ENCODE measurements around the gene MATN1.

Gene MATN1

DNA sequence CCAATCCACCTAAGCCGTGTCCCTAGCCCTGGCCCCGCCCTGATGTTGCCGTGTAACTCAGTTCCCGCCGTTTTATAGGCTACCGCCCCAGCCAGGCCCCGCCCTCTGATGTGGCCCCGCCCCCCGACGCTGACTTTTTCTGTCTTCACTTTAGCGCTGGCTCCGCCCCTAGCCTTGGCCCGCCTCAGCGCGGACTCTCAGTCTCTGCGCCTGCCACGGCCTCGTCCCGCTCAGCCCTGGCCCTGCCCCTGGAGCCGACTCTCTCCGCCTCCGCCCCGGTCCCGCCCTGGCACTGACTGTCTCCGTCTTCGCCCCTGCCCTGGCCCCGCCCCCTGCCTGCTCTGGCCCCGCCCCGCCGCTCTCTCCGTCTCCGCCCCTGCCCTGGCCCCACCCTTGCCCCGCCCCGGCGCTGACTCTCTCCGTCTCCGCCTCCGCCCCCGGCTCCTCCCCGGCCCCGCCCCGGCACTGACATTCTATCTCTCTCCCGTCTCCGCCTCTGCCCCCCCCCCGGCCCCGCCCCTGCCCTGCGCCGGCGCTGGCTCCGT lies 5.2 kb downstream of the MATN1 start:
- DNase-seq (ENCODE audit: low read depth) = peak; percentile 98

DNA sequence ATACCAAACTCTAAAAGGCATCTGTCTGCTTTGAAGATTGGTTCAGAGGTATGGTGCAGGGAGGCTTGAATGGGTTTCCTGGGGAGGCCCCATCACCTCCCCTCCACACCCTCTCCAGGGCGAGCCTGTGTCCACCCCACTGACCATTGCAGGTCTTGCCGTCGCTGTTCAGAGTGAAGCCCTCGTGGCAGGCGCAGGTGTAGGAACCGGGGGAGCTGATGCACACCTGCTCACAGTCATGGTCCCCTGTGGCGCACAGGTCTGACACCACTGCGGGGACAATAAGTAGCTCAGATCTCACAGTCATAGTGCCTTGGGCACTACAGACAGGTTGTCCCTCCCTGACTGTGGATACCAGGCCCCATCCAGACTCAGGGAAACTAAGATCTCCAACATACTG lies 6.7 kb downstream of the MATN1 start:
- no peak for DNase-seq (ENCODE audit: low read depth)

DNA sequence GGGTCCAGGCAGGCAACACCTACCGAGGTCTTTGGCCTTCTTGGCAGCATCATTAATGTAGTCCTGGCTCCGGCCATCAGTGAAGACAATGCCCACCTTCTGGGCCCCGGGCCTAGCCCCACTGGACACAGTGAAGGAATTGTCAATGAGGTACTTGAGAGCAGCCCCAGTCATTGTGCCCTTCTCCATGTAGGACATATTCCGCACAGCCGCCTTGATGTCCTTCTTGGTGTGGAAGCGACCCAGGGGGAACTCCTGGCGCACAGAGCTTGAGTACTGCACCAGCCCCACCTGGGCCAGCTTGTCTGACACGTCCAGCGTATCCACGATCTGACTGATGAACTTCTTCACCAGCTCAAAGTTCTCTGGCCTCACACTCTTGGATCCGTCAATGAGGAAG lies 7.5 kb downstream of the MATN1 start:
- DNase-seq (ENCODE audit: low read depth) = no peak

DNA sequence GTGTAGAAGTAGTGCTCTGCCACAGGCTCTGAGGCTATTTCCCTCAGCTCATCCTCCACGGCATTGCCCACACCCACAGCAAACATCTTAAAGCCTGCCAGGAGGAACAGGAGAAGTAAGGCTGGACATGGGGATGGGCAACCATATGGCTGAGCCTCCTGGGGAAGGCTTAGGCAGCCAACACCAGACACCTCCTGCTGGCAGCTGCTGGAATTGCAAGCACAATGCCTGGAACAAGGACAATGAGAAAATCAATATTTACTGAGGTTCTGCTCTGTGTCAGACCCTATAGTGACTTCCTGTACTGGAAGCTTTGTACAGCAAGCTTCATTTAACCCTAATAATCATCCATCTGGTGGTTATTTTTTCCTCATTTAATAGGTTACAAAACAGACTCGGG lies 8.2 kb downstream of the MATN1 start:
- DNase-seq (ENCODE audit: low read depth) = no peak

DNA sequence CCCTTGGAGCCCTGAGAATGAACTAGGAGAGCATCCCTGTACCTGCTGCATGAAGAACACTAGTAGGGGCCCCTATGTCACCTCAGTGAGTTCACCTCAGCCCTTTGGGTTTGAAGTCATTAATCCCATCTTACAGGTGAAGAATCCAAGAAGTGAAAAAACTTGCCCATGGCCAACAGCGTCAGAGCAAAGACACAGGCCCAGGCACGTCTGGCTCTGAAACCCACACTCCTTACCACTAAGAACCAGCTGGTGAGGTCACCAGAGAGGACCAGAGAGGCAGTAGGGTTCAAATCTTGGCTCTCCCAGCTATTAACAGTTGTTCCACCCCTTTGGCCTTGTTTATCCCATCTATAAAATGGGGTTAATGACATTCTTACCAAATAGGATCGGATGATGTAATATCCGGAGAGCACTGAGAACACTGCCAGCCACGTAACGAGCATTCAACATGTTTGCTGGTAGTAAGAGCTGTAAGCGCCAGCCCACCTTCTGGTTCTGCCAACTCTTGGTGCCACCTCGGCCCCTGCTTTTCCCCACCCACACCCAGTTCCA lies 8.8 kb downstream of the MATN1 start:
- no peak for DNase-seq (ENCODE audit: low read depth)

DNA sequence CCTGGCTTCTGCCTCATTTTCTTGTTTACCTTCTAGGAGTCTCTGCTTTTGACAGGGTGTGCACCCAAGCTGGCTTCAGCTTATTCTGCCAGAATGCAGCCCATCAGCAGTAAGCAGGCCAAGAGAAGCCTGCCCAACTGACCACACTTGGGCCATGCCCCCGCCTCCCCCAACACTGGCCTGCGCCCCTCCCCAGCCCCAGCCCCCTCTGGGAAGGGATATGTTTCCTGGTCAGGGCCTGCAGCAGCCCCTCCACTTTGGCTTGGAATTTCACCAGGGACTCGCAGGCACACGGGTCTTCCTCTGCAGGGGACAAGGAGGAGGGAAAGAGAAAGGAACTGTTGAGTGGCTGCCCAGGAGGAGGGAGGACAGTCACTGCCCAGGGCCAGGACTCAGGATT lies 9.4 kb downstream of the MATN1 start:
- DNase-seq (ENCODE audit: low read depth) = no peak

DNA sequence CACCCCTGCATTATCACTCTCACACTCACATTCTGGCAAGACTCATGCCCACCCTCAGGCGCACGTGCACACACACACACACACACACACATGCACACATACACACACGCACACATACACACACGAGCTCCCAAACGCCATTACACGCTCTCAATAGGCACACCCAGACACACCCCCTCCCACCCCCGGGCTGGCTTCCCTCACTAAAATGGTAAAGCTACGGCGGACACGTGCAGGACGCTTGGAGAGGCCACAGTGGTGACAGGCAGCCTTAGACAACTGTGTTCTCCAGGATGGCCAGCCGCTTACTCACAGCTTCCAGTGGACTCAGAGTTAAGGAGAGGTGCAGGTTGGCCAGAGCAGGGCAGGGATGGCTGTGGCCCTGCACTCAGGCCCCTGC lies 10.1 kb downstream of the MATN1 start:
- no peak for DNase-seq (ENCODE audit: low read depth)

DNA sequence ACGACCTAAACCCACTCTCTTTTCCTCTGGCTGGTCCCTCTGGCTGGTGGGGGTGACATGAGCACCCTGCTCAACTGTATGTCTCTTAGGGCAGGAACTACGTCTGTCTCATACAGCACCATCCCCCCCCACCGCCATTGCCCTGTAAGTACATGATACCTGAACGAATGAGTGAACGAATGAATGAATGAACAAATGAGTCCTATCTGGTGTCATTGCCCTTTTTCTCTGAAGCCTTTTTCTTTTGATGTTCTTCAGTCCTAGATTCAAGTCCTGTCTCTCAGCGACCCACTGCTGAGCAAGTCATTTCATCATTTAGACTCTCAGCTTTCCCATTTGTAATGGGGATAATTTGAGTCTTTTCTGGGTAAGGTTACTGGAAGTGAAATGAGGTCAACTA lies 10.8 kb downstream of the MATN1 start:
- DNase-seq (ENCODE audit: low read depth) = no peak

DNA sequence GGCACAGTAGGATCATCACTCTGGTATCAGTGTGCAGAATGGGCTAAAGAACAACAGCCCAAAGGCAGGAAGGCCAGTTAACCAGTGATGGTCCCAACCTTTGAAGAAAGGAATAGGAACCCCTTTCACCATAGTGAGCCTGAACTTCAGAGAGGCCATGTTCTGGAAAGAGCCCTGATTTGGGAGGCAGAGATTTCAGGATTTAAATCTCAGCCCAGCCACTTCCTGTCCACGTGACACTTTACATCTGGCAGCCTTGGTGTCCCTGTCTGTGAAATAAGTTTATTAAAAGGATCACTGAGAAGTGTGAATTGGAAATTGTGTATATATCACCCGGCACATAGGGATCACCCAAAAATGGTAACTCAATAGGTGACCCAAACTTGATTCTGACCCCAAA lies 13.0 kb downstream of the MATN1 start:
- DNase-seq (ENCODE audit: low read depth) = no peak

DNA sequence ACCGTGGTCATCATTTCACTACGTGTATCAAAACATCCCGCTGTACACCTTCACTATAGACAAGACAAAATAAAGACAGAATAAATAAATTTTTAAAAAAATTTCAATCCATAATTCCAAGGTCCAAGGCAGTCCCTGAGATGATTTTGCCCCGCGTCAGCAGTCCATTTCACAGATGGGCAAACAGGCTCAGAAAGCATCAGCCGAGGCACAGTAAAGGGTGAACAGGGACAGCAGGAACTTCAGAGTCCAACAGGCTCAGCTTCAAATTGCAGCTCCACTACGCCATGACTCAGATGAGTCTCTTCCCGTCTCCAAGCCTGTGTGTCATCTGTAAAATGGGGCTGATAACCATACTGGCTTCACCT lies 15.0 kb downstream of the MATN1 start:
- DNase-seq (ENCODE audit: low read depth) = no peak

DNA sequence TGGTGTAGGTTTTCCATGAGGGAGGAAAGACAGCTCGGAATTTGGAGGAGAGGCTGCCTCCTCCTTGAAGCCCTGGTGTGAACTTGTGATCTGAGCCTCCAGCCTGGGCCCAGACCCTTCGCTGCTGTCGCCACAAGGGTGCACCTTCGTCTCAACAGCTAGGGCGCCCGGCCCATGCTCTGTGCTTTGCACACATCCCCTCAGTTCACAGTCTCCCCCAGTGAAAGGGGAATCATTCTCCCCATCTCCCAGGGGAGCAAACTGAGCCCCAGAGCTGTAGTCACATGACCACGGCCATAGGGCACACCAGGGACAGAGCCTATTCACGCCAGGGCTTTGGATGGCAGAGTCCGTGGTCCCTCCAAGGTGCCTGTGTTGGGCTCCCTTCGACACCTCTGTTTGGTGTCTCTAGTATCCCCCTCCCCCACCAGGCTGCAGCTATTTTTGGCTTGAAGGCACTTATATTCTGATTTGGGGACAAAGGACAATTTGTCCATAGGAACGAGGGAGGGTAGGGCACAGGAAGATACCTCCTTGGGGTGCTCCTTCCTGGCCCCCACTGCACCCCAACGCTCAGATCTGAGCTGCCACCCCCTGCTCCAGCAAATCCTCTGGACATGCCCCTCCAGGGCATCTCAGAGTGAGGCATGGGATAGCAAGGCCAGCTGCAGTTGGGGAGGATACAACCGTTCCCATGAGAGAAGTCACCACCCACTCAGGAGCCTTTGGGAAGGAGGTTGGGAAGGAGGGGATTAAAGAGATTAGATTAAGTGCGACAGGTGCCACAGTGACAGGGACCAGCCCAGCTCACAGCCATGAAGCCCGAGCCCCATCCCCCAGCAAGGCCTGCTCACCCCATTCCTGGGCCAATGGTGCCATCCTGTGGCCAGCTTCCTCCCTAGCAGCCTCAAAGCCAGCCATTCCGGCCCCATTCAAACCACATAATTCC lies 15.7 kb downstream of the MATN1 start:
- DNase-seq (ENCODE audit: low read depth) = no peak

DNA sequence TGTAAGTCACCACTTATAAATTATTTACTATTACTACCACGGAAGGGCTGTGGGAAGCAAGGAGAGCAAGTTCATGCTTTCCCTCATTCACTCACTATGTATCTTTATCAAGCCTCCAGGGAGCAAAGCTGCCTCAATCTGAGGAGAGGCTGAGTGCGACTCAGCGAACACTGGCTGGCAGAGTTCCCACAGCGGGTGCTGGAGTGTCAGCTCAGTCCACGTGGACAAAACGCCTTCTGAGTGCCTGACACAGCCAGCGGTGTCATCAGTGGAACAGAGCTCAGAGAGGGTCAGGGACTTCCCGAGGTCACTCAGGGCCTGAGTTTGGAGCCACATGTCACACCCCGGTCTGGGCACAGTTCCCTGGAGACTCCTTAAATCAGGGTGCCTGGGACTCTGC lies 16.9 kb downstream of the MATN1 start:
- DNase-seq (ENCODE audit: low read depth) = no peak

DNA sequence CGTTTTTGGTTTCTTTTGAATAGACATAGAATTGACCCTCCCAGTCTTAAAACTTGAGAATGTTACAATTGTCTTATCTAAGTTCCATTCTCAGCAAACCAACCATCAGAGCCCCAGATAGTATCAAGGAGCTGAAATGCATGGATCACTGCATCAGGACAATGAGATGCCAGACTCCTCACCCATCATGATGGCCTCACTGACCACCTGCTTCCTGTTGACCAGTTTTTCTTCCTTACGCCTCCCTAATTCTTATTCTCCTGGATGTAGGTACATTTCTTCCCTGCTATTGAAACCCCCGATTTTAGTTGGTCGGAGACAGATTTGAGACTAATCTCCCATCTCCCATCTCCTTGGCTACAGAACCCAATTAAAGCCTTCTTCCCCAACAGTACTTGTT lies 17.7 kb downstream of the MATN1 start:
- DNase-seq (ENCODE audit: low read depth) = no peak

DNA sequence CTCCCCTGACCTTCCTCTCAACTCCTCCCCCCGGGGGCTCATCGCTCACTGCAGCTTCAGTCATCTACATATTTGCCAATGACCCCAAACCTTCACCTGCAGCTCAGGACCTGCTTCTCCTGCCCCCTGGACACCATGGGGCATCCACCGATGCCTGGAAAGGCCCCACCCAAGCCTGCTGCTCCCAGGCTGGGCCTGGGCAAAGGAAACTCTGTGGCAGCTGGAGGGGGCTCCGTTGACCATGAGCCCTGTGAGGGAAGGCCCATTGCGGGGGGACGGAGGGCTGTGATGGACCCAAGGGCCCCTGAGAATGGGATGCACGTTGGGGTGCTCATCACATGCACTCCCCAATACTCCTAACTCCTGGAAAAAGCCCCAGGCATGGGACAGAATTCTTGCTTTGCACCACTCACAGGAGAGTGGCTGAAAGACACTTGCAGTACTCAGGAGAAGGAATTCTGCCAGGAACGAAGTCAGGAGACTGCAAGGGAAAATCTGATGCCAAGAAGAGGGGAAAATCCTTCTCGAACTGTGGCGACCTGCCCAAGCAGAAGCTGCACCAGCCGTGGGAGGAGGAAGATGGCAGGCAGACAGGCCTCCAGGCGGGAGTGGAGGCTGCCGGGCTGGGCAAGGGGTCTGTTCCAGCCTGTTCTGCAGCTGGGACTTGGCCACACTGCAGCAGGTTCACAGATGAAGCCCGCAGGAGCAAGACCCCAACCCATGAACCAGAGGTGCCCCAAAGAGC lies 18.4 kb downstream of the MATN1 start:
- DNase-seq (ENCODE audit: low read depth) = no peak

DNA sequence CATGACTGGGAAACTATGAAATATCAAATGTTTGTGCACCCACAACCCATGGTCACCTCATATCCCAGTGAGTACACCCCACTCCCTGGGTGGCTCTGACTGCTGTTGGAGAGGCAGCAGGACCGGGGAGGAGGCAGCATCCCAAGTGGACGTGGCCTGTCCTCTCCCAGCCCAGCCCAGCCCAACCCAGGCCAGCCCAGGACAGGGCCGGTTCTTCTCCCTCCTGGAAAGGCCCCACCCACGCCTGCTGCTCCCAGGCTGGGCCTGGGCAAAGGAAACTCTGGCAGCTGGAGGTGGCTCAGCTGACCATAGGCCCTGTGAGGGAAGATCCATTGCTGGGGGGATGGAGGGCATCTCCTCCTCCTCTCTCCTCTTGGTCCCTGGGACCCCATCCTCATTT lies 19.1 kb downstream of the MATN1 start:
- DNase-seq (ENCODE audit: low read depth) = no peak

DNA sequence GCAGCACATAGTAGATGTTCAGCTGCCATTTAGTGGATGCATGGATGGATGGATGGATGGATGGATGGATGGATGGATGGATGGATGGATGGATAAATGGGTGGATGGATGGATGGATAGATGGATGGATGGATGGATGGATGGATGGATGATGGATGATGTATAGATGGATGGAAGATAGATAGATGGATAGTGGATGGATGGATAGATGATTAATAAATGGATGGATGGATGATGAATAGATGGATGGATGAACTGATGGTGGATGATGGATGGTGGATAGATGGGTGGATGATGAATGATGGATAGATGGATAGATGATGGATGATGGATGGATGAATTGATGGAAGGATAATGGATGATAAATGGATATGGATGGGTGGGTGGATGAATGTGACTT lies 20.6 kb downstream of the MATN1 start:
- DNase-seq (ENCODE audit: low read depth) = no peak

DNA sequence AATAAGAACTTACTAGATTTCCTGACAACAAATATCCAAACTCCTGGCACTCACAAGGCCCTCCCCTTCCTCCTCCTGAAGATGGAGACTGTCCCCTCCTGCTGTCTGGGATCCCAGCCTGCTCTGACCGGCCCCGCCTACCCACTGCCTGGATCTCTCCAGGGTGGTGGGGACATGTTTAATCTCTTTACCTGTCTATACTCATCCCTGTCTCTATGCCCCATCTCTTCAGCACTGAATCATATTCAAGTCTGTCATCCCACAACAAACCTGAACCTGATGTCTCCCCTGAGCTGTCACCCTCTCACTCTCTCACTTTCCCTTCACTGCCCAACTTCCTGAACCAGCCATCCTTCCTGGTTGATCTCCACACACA lies 22.1 kb downstream of the MATN1 start:
- no peak for DNase-seq (ENCODE audit: low read depth)

DNA sequence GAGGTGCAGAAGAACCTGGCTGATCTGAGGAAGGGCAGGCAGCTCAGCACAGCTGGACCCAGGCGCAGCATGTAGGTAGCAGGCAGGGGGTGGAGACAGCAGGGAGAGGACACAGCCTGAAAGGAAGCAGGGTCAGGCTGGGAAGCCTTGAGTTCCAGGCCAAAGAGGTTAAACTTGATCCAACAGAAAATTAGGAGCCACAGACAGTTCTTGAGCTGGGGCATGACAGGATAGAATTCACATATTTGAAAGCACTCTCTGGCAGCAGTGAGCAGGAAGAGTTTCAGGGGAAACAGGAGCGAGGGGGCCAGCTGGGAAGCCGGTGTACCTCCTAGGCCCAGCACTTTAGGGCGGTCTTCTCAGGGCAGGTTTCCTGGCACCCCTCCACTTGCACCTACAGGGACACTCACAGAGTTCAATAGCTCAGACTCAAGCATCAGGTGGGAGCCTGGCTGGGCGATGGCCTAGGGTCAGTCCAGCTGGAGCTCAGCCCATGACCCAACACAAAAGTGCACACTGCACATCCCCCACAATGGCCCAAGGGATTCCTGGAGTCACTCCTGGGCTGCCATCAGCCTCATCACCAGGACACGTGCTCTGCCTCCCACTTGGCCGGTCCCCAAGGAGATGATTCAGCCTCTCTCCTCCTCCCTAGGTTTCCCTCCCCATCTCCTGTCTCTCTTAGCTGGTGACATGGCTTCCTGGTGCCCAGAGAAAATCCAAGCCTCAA lies 22.7 kb downstream of the MATN1 start:
- DNase-seq (ENCODE audit: low read depth) = no peak

DNA sequence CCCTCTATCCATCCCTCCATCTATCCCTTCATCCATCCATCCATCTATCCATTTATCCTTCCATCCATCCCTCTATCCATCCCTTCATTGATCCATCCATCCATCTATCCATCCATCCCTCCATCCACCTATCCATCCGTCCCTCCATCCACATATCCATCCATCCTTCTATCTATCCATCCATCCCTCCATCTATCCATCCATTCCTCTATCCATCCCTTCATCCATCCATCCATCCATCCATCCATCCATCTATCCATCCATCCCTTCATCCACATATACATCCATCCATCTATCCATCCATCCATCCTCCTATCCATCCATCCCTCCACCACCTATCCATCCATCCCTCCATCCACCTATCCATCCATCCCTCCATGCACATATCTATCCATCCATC lies 23.6 kb downstream of the MATN1 start:
- DNase-seq (ENCODE audit: low read depth) = no peak

DNA sequence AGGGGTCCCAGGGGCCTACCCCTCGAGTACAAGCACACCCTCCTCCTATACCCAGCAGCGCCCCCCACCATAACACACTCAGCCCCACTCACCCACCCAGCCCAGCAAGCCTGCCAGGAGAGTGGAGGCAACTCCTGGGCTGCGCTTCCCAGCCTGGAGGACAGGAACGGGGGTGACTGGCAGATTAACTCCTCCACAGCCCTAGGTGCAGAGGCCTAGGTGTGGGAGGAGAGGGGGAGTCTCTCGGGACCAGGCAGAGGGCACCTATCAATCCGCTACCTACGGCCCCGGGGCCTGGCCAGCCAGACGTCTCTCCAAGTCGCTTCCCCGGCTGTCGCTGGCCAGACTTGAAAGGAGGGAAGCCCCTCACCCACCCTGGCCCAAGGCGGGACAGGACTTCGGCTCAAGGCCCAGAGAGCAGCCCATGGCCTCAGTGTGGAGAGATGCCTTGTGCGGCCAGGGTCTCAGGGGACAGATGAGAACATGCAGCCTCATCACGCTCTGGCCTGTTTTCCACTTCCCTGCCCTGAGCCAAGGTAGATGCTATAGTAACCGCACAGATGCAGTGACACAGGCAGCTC lies 24.9 kb downstream of the MATN1 start:
- DNase-seq (ENCODE audit: low read depth) = no peak

DNA sequence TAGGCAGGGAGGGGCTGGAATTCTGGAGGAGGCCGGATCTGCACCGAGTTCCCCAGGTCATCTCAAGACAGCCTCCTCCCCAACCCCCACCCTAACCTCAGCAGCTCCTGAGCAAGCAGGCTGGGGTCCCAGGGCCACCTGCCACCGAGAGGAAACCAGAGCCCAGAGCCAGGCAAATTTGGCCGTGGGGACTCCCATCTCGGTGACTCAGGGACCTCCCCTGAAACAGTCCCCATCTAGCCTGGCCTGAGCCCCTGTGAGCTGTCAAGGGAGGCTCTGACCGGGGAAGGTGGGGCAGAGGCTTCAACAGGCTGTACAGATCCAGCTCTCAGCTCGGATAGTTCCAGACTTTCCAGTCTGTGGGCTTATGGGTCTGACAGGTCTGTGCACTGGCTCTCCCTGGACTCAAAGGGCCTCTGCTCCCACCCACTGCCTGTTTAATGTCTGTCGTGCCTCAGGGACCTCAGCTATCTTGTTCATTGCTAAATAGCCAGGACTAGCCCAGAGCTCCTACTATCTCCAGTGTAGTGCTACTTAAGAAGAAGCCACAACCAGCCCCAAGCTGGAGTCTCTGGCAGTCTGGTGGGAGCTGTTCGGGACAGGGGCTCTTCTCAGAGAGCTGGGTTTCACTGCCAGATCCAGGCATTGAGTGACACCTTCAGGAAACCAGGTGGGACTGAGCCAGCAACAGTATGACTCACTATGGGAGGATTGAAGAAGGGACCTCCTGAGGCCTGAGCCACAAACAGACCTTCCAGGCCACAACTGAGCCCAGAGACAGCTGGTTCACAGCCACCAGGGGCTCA lies 25.6 kb downstream of the MATN1 start:
- DNase-seq (ENCODE audit: low read depth) = no peak
